Bronchial epithelial cell (primary cell): ENCODE data around the gene TEX26. TPM values are rescaled to one million over a fixed set of nuclear protein-coding genes. Genes with fewer than 3 reads are reported as not detected.
A peak's percentile ranks its signal among the peaks of the same experiment; 100 is the strongest.

Experiments
- DNase-seq: peaks from one replicate; pipeline ENCODE4 v3.0.0-alpha.2; 2010; ENCODE audit warnings: low read depth
- FAIRE-seq: peaks from 2 replicates; lab custom pipeline; 2011; peaks lifted over from hg19 to GRCh38; lab: Jason Lieb, UNC
- H3K27me3 ChIP-seq: 2 replicates; pipeline ENCODE4 v1.5.1; 2011; ENCODE audit warnings: low read length; ENCODE audit not compliant: control insufficient read depth, insufficient read depth
- H3K36me3 ChIP-seq: 2 replicates; pipeline ENCODE4 v1.5.1; 2011; ENCODE audit warnings: low read length; ENCODE audit not compliant: control insufficient read depth, insufficient read depth
- H3K4me3 ChIP-seq: 2 replicates; pipeline ENCODE4 v1.5.1; 2011; ENCODE audit warnings: mild to moderate bottlenecking, low read depth, low read length, control low read depth
- CTCF ChIP-seq: IDR thresholded peaks from 2 replicates; pipeline ENCODE4 v1.5.1; 2011; ENCODE audit warnings: mild to moderate bottlenecking, moderate library complexity, low read length, control low read depth, inconsistent platforms; ENCODE audit not compliant: insufficient read depth, severe bottlenecking
- total RNA-seq: library from RNA; depleted of rRNA; stranded (reverse); fragments of >200 nt; gene quantifications from 2 replicates; pipeline ENCODE4 v1.2.1, GENCODE V29; 2014

Gene TEX26
- total RNA-seq, 1 donor from 2014 or later: not detected

DNA sequence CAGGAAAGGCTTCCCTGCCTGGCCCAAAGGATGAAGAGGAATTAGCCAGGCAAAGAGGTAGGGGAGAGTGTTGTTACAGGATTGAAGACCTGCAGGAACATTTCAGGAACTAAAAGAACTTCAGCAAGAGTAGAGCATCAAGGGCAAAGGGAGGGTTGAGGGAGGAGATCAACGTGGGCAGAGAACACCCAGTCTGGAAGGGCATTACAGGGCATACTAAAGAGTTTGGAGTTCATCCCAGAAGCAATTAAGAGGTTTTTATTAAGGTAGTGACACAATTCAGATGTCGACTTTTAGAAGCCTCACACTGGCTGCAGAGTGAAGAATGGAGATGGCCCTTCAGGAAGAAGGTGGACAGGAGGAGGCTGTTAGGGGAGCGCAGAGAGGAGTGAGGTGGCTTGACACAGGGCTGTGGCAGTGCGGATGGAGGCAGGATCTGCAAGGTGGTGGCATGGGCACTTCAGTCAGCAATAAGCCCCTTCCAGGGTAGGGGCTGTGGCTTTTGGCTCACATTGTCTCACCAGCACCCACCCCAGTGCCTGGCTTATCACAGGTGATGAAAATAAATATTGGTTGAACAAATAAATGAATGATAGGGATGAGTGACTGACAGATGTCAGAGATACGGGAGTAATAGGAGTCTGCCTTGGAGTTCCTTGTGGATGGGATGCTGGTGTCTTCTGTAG, 24.9 kb downstream of the TEX26 start:
- peaks cover 4% of the 10 kb centered on the region for H3K27me3 ChIP-seq
- FAIRE-seq (no peak), DNase-seq (no peak)
- no peak for TF ChIP-seq CTCF
- no peak overlapping the region for H3K4me3 ChIP-seq
- no peaks in the 10 kb centered on the region for H3K36me3 ChIP-seq

- H3K27me3 ChIP-seq: peaks cover 4% of the 10 kb centered on the region
Measured at GRCh38 chr13:30959678-30960077, 27.2 kb downstream of the TEX26 start.

DNA sequence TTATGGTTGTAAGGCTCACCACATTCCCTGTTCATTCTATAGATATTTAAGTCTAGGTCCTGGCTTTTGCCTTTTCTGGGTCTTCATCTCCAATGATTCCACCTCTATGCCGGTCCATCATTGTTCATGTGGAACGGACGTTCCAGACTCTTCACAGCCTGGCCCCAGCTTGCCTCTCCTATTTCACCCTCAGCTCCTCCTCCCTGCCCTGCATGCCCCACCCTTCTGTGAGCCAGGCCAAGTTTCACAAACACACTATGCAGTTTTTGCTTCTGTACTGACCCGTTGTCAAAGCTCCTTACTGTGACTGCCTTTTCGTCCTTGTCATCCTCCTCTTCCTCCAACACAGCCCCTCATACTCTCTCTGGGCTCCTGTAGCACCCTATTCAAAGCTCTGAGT, 31.3 kb downstream of the TEX26 start:
- FAIRE-seq: no peak
- H3K27me3 ChIP-seq: peaks cover 1% of the 10 kb centered on the region
- H3K36me3 ChIP-seq: no peaks in the 10 kb centered on the region
- no peak overlapping the region for H3K4me3 ChIP-seq
- TF ChIP-seq CTCF: no peak
- peak; percentile 52 for DNase-seq

More at GRCh38 chr13:30959678-30960077, 27.2 kb downstream of the TEX26 start:
- TF ChIP-seq CTCF: no peak
- DNase-seq (no peak), FAIRE-seq (no peak)
- Histone ChIP-seq H3K36me3 (no peaks in the 10 kb centered on the region), H3K4me3 (no peak overlapping the region)

DNA sequence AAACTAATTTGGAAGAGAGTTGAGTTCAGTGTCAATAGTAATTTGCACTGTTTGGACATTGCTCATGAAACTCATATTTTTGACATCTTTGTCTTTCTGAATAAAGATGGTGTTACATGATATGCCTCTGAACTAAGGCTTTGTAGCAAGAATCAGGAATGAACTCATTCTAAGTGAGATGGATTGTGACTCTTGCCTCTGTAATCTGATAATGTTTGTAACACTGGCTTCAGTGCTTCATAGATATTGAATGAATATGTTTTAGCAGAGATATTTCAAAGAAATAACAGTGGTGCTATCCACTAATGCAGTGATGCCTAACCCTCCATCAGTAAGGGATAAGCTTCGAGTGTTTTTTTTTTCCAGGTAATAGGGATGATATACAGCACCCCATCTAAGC, 32.9 kb downstream of the TEX26 start:
- Histone ChIP-seq H3K27me3 (peaks cover 1% of the 10 kb centered on the region), H3K4me3 (no peak overlapping the region), H3K36me3 (no peaks in the 10 kb centered on the region)
- DNase-seq (no peak), FAIRE-seq (no peak)
- TF ChIP-seq CTCF: no peak

DNA sequence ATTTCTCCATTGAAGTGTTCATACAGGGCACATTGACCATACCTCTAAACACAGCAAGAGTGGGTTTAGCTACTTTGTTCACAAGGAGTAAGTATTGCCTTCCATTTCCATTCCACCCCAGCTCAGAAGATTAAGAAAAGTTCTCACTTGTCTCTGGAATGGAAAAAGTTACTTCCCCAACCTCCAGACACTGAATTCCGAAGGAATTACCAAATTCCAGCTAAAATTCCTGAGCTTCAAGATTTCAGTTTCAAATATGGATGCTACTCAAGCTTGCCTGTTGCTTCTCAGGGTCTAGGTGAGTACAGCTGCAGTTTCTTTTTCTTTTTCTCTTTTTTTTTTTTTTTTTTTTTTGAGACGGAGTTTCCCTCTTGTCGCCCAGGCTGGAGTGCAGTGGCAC, 33.6 kb downstream of the TEX26 start:
- Histone ChIP-seq H3K4me3 (no peak overlapping the region), H3K36me3 (no peaks in the 10 kb centered on the region), H3K27me3 (no peaks in the 10 kb centered on the region)
- DNase-seq (no peak), FAIRE-seq (no peak)
- no peak for TF ChIP-seq CTCF

DNA sequence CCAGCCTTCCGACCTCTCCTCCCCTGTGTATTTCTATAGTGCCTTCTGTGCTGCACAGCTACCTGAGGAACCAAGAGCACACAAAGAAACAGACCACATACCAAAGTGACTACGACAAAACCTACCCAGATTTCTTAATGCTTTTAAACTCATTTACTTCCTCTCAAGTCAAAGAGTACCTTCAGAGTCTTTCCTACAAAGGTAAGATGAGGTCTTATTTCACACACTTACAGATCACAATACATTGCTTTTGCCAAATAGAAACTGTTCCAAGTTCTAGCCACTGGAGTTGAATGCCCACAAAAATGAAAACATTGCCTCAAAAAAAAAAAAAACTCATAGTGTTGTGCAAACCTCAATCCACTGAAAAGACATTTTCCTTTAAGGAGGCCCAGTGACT, 36.4 kb downstream of the TEX26 start:
- TF ChIP-seq CTCF: no peak
- H3K4me3 ChIP-seq: no peak overlapping the region
- H3K27me3 ChIP-seq: no peaks in the 10 kb centered on the region
- no peaks in the 10 kb centered on the region for H3K36me3 ChIP-seq
- no peak for FAIRE-seq
- peak; percentile 25 for DNase-seq
